Measurements from ENCODE around the gene PKD1L1. TPM values are rescaled to one million over a fixed set of nuclear protein-coding genes. Genes with fewer than 3 reads are reported as not detected.

PKD1L1 gene
- total RNA-seq, 1 experiment from 2014 or later, result not detected

GRCh38 chr7:47763063-47763974 lies 184.9 kb downstream of the PKD1L1 start:
- no peaks in the 10 kb centered on the region for H3K27me3 Mint-ChIP-seq (ENCODE audit: insufficient read depth, unreplicated experiment)
- peaks cover 34% of the 10 kb centered on the region for H3K4me1 Mint-ChIP-seq (ENCODE audit: insufficient read depth, unreplicated experiment)
- intact Hi-C loops (cut with micrococcal nuclease), result no loop called here
- H3K36me3 Mint-ChIP-seq (ENCODE audit: insufficient read depth, unreplicated experiment), result no peaks in the 10 kb centered on the region
- TF ChIP-seq, protein P1, sequence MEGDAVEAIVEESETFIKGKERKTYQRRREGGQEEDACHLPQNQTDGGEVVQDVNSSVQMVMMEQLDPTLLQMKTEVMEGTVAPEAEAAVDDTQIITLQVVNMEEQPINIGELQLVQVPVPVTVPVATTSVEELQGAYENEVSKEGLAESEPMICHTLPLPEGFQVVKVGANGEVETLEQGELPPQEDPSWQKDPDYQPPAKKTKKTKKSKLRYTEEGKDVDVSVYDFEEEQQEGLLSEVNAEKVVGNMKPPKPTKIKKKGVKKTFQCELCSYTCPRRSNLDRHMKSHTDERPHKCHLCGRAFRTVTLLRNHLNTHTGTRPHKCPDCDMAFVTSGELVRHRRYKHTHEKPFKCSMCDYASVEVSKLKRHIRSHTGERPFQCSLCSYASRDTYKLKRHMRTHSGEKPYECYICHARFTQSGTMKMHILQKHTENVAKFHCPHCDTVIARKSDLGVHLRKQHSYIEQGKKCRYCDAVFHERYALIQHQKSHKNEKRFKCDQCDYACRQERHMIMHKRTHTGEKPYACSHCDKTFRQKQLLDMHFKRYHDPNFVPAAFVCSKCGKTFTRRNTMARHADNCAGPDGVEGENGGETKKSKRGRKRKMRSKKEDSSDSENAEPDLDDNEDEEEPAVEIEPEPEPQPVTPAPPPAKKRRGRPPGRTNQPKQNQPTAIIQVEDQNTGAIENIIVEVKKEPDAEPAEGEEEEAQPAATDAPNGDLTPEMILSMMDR (IDR thresholded peaks at IDR 0.05; ENCODE audit: unreplicated experiment), result no peak
- peak overlapping the region; percentile 93 for H3K27ac Mint-ChIP-seq (ENCODE audit: low read depth, unreplicated experiment)
- BruUV-seq (replicated peaks), result TSS peak; percentile 52
- no peaks in the 10 kb centered on the region for H3K9me3 Mint-ChIP-seq (ENCODE audit: unreplicated experiment)
- H3K4me3 Mint-ChIP-seq (ENCODE audit: unreplicated experiment), result peak overlapping the region; percentile 44
- ChIA-PET CTCF (interaction anchor here (0.5 to 1.3 kb wide), 7 partner anchors 9 to 128 kb away, joined by 3 to 6 read pairs (median 4); no protein-coding TSS in a partner anchor), POLR2A (interaction anchor here (0.5 to 5.8 kb wide), 13 partner anchors 10 to 315 kb away, joined by 3 to 85 read pairs (median 4); no protein-coding TSS in a partner anchor)
- peak; percentile 58 for DNase-seq (ENCODE audit: unreplicated experiment)

DNA sequence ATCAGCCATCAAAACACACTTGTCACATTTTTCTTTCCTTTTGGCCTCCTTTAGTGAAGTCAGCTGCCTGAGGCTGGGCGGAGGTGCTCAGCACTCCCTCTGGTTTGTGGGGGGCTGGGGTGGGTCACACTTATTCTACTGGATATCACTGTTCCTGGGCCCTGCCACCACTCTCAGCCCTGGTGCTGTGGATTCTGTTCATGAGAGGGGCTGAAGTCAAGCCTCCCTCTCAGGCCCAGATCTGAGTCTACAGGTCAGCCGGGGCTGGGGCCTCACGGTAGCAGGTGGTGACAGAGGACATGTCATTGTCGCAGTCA lies 185.6 kb downstream of the PKD1L1 start:
- intact Hi-C loops (cut with micrococcal nuclease), result no loop called here
- BruUV-seq (replicated peaks), result no TSS peak
- CTCF ChIA-PET, result interaction anchor here (0.9 to 1.3 kb wide), 4 partner anchors 10 to 46 kb away, joined by 3 to 6 read pairs (median 4); no protein-coding TSS in a partner anchor

GRCh38 chr7:47762207-47762606 lies 186.1 kb downstream of the PKD1L1 start:
- no peaks in the 10 kb centered on the region for H3K9me3 Mint-ChIP-seq (ENCODE audit: unreplicated experiment)
- BruUV-seq (replicated peaks), result no TSS peak
- intact Hi-C loops (cut with micrococcal nuclease), result no loop called here
- ChIA-PET POLR2A (interaction anchor here (1.2 to 5.8 kb wide), 3 partner anchors 11 to 23 kb away, joined by 3 to 85 read pairs (median 4); no protein-coding TSS in a partner anchor), CTCF (interaction anchor here (1.2 kb wide), 2 partner anchors 10 to 22 kb away, joined by 4 to 6 read pairs; no protein-coding TSS in a partner anchor)
- no peak overlapping the region for H3K4me3 Mint-ChIP-seq (ENCODE audit: unreplicated experiment)
- H3K27me3 Mint-ChIP-seq (ENCODE audit: insufficient read depth, unreplicated experiment), result no peaks in the 10 kb centered on the region
- H3K4me1 Mint-ChIP-seq (ENCODE audit: insufficient read depth, unreplicated experiment), result peaks cover 44% of the 10 kb centered on the region
- H3K36me3 Mint-ChIP-seq (ENCODE audit: insufficient read depth, unreplicated experiment), result no peaks in the 10 kb centered on the region
- no peak for DNase-seq (ENCODE audit: unreplicated experiment)
- TF ChIP-seq, protein P1 (IDR thresholded peaks at IDR 0.05; ENCODE audit: unreplicated experiment), result no peak
- no peak overlapping the region for H3K27ac Mint-ChIP-seq (ENCODE audit: low read depth, unreplicated experiment)

More for the DNA sequence above, 185.6 kb downstream of the PKD1L1 start:
- peak overlapping the region; percentile 93 for H3K27ac Mint-ChIP-seq (ENCODE audit: low read depth, unreplicated experiment)
- TF ChIP-seq, protein P1 (IDR thresholded peaks at IDR 0.05; ENCODE audit: unreplicated experiment), result no peak
- no peaks in the 10 kb centered on the region for H3K9me3 Mint-ChIP-seq (ENCODE audit: unreplicated experiment)
- H3K36me3 Mint-ChIP-seq (ENCODE audit: insufficient read depth, unreplicated experiment), result no peaks in the 10 kb centered on the region
- no peak for DNase-seq (ENCODE audit: unreplicated experiment)
- H3K27me3 Mint-ChIP-seq (ENCODE audit: insufficient read depth, unreplicated experiment), result no peaks in the 10 kb centered on the region
- H3K4me1 Mint-ChIP-seq (ENCODE audit: insufficient read depth, unreplicated experiment), result peaks cover 40% of the 10 kb centered on the region
- no peak overlapping the region for H3K4me3 Mint-ChIP-seq (ENCODE audit: unreplicated experiment)
- POLR2A ChIA-PET, result interaction anchor here (1.2 to 5.8 kb wide), 7 partner anchors 10 to 191 kb away, joined by 3 to 85 read pairs (median 4); no protein-coding TSS in a partner anchor

Data from MCF 10A (cell line).